Smooth muscle cell (in vitro differentiated cells): ENCODE data around the gene ABCA7. TPM values are rescaled to one million over a fixed set of nuclear protein-coding genes. Genes with fewer than 3 reads are reported as not detected.

Experiments used
- DNase-seq: peaks from one replicate; lab custom pipeline; 2025; ENCODE audit not compliant: unreplicated experiment; lab: John Stamatoyannopoulos, UW
- H2AFZ ChIP-seq: fragments of 200-600 bp; sonication (generic); 2 replicates; pipeline ENCODE4 v1.6.0; 2016; ENCODE audit warnings: antibody characterized with exemption, low read depth, mild to moderate bottlenecking
- H3F3A ChIP-seq: fragments of 200-600 bp; sonication (generic); 2 replicates; pipeline ENCODE4 v1.6.0; 2017; ENCODE audit warnings: antibody characterized with exemption, low read depth
- H3K27ac ChIP-seq: fragments of 200-600 bp; sonication (generic); 2 replicates; pipeline ENCODE4 v1.5.1; 2016; ENCODE audit warnings: low read depth, mild to moderate bottlenecking
- H3K27me3 ChIP-seq: fragments of 200-600 bp; sonication (generic); 2 replicates; pipeline ENCODE4 v1.6.1; 2016; ENCODE audit warnings: low read depth, mild to moderate bottlenecking
- H3K36me3 ChIP-seq: fragments of 200-600 bp; sonication (generic); 2 replicates; pipeline ENCODE4 v1.5.1; 2016; ENCODE audit warnings: low read depth
- H3K4me1 ChIP-seq: fragments of 200-600 bp; sonication (generic); 2 replicates; pipeline ENCODE4 v1.5.1; 2016; ENCODE audit warnings: low read depth
- H3K4me2 ChIP-seq: fragments of 200-600 bp; sonication (generic); 2 replicates; pipeline ENCODE4 v1.6.0; 2016; ENCODE audit warnings: mild to moderate bottlenecking
- H3K4me3 ChIP-seq: fragments of 200-600 bp; sonication (generic); 2 replicates; pipeline ENCODE4 v1.5.1; 2016; ENCODE audit warnings: mild to moderate bottlenecking
- H3K79me2 ChIP-seq: fragments of 200-600 bp; sonication (generic); 2 replicates; pipeline ENCODE4 v1.6.0; 2016; ENCODE audit warnings: low read depth, mild to moderate bottlenecking
- H3K9ac ChIP-seq: fragments of 200-600 bp; sonication (generic); 2 replicates; pipeline ENCODE4 v1.6.0; 2016; ENCODE audit warnings: low read depth
- H3K9me3 ChIP-seq: fragments of 200-600 bp; sonication (generic); replicated peaks from 2 replicates; pipeline ENCODE4 v1.5.1; 2016; ENCODE audit warnings: low read depth
- H4K20me1 ChIP-seq: fragments of 200-600 bp; sonication (generic); 2 replicates; pipeline ENCODE4 v1.6.0; 2016; ENCODE audit warnings: low read depth
- WGBS: methylation state at CpG from one replicate; pipeline ENCODE4 v1.1.7; 2016; ENCODE audit warnings: low lambda C conversion rate; 5-methylcytosine and 5-hydroxymethylcytosine counted together
- polyA plus RNA-seq: library from polyadenylated mRNA; unstranded; fragments of >200 nt; fragmentation: Nextera tagmentation; extraction: Ambion mirVana; gene quantifications from 2 replicates; pipeline ENCODE4 v1.2.1, GENCODE V29; 2016
- total RNA-seq: library from RNA; depleted of rRNA; stranded (reverse); fragments of >200 nt; gene quantifications from 2 replicates; pipeline ENCODE4 v1.2.3, GENCODE V29; 2014
- TF ChIP-seq, protein P1 (sequence below): fragments of 200-600 bp; sonication (generic); IDR thresholded peaks from 2 replicates; pipeline ENCODE4 v1.5.1; 2017; ENCODE audit warnings: borderline replicate concordance, mild to moderate bottlenecking, antibody characterized with exemption; ENCODE audit not compliant: insufficient read depth, poor library complexity, severe bottlenecking

Gene ABCA7
- total and polyA plus RNA-seq, 2 experiments from 2014 or later, result 4.1 to 11.8 TPM

DNA sequence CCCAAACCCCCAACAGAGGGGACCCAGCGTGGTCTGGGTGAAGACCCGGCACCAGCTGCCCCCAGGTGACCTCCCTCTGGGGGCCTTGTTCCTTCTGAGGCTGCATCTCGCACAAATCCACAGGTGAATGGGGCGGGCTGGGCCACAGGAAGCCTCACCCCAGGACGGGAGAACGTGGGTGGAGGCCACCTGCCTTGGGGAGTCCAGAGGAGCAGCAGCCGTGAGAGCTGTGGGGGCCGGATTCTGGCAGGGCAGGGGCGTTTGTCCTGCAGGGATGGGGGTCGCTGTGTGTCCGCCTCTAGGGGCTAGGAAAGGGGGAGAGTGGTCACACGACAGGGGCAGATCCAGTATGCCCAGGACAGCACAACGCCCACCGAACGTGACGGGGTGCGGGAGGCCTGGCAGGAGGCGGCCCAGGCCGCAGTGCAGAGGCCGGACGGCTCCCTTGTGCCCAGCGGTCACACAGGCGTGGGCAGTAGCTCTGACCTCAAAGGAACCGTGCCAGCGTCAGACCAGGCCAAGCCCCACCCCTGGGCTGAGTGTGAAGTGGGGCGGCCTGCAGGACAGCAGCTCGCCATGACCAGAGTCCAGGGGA is 48.6 kb downstream of the ABCA7 start:
- no peak overlapping the region for H3K4me2 ChIP-seq
- no peak for DNase-seq
- H3K27ac ChIP-seq, result no peak overlapping the region
- no peak overlapping the region for H2AFZ ChIP-seq
- no peak overlapping the region for H3K9ac ChIP-seq
- 97% methylated on average over 26 of the region's 27 CpGs for WGBS
- H3F3A ChIP-seq, result no peaks in the 10 kb centered on the region
- no peaks in the 10 kb centered on the region for H3K27me3 ChIP-seq
- TF ChIP-seq, protein P1, sequence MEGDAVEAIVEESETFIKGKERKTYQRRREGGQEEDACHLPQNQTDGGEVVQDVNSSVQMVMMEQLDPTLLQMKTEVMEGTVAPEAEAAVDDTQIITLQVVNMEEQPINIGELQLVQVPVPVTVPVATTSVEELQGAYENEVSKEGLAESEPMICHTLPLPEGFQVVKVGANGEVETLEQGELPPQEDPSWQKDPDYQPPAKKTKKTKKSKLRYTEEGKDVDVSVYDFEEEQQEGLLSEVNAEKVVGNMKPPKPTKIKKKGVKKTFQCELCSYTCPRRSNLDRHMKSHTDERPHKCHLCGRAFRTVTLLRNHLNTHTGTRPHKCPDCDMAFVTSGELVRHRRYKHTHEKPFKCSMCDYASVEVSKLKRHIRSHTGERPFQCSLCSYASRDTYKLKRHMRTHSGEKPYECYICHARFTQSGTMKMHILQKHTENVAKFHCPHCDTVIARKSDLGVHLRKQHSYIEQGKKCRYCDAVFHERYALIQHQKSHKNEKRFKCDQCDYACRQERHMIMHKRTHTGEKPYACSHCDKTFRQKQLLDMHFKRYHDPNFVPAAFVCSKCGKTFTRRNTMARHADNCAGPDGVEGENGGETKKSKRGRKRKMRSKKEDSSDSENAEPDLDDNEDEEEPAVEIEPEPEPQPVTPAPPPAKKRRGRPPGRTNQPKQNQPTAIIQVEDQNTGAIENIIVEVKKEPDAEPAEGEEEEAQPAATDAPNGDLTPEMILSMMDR, result no peak
- H3K36me3 ChIP-seq, result no peaks in the 10 kb centered on the region
- H3K4me1 ChIP-seq, result no peaks in the 10 kb centered on the region
- peaks cover 16% of the 10 kb centered on the region for H4K20me1 ChIP-seq
- peaks cover 15% of the 10 kb centered on the region for H3K79me2 ChIP-seq
- H3K4me3 ChIP-seq, result no peak overlapping the region
- H3K9me3 ChIP-seq, result no peaks in the 10 kb centered on the region

- TF ChIP-seq, protein P1, result no peak
- WGBS, result 98% methylated on average over 32 of the region's 32 CpGs
- H3K9ac ChIP-seq, result no peak overlapping the region
Observed at GRCh38 chr19:1089126-1089771, 49.3 kb downstream of the ABCA7 start.

DNA sequence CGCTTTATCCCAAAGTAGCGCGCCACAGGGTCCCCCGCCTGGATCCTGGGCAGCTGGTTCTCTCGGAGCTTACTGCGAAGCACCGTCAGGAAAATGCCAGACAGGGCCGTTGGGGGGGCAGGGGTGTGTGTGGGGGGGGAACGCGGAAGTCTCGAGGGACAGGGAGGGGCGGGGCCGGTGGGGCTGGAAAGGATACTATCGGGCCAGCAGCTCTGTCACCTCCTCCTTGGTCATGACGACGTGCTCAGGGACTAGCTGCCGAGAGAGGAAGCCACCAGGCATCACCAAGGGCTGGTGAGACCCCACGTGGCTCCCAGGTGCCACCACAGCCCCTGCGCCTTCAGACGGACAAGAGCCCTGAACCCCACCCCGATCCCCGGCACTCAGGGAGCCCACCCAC is 50.0 kb downstream of the ABCA7 start:
- Histone ChIP-seq H3K27ac (no peak overlapping the region), H2AFZ (no peak overlapping the region), H3K4me2 (no peak overlapping the region), H3K79me2 (peaks cover 28% of the 10 kb centered on the region), H3K4me1 (peaks cover 7% of the 10 kb centered on the region), H3F3A (no peaks in the 10 kb centered on the region), H3K4me3 (no peak overlapping the region), H3K9me3 (no peaks in the 10 kb centered on the region), H3K9ac (no peak overlapping the region), H4K20me1 (peaks cover 29% of the 10 kb centered on the region), H3K27me3 (no peaks in the 10 kb centered on the region), H3K36me3 (no peaks in the 10 kb centered on the region)
- no peak for DNase-seq
- TF ChIP-seq, protein P1, result no peak
- 96% methylated on average over 22 of the region's 22 CpGs for WGBS

More at GRCh38 chr19:1089126-1089771, 49.3 kb downstream of the ABCA7 start:
- Histone ChIP-seq H3F3A (no peaks in the 10 kb centered on the region), H2AFZ (no peak overlapping the region), H3K79me2 (peaks cover 22% of the 10 kb centered on the region), H3K4me1 (peaks cover 5% of the 10 kb centered on the region), H3K27me3 (no peaks in the 10 kb centered on the region), H3K27ac (no peak overlapping the region), H3K36me3 (no peaks in the 10 kb centered on the region), H3K9me3 (no peaks in the 10 kb centered on the region), H4K20me1 (peaks cover 23% of the 10 kb centered on the region), H3K4me3 (no peak overlapping the region), H3K4me2 (no peak overlapping the region)
- DNase-seq, result no peak
